ENCODE measurements around the gene SYCP2. TPM values are rescaled to one million over a fixed set of nuclear protein-coding genes. Genes with fewer than 3 reads are reported as not detected.
A peak's percentile ranks its signal among the peaks of the same experiment; 100 is the strongest.
"Not testable (repeated sequence)": the region's sequence is repeated elsewhere in the genome, so short reads cannot be mapped to it uniquely, and the experiment has no call there.

Gene SYCP2
- total and polyA plus RNA-seq, 9 donors: 2.1 to 6.0 (median 3.1) TPM

- WGBS (ENCODE audit: insufficient coverage): 65% methylated on average over 2 of the region's 2 CpGs
Measured at GRCh38 chr20:59961423-59961822, 28.0 kb upstream of the SYCP2 start.

GRCh38 chr20:59958626-59959025 lies 25.2 kb upstream of the SYCP2 start:
- Histone ChIP-seq H3K27ac (ENCODE audit: low read length) (no peak overlapping the region), H3K4me3 (ENCODE audit: low read length) (no peak overlapping the region), H3K27me3 (ENCODE audit: control insufficient read depth, insufficient read depth, low read length) (no peaks in the 10 kb centered on the region), H3K9me3 (replicated peaks; ENCODE audit: control insufficient read depth, low read depth, low read length) (no peaks in the 10 kb centered on the region), H3K36me3 (ENCODE audit: control insufficient read depth, insufficient read depth, low read length) (no peaks in the 10 kb centered on the region), H3K4me1 (ENCODE audit: control insufficient read depth, insufficient read depth, low read length) (no peaks in the 10 kb centered on the region)
- WGBS (ENCODE audit: insufficient coverage): 55% methylated on average over 4 of the region's 4 CpGs
- no peak for DNase-seq

More at GRCh38 chr20:59961423-59961822, 28.0 kb upstream of the SYCP2 start:
- H3K4me3 ChIP-seq (ENCODE audit: low read length): no peak overlapping the region
- no peaks in the 10 kb centered on the region for H3K36me3 ChIP-seq (ENCODE audit: control insufficient read depth, insufficient read depth, low read length)
- H3K9me3 ChIP-seq (replicated peaks; ENCODE audit: control insufficient read depth, low read depth, low read length): no peaks in the 10 kb centered on the region
- no peak overlapping the region for H3K27ac ChIP-seq (ENCODE audit: low read length)
- H3K27me3 ChIP-seq (ENCODE audit: control insufficient read depth, insufficient read depth, low read length): no peaks in the 10 kb centered on the region
- H3K4me1 ChIP-seq (ENCODE audit: control insufficient read depth, insufficient read depth, low read length): no peaks in the 10 kb centered on the region
- no peak for DNase-seq

- DNase-seq: no peak
- no peaks in the 10 kb centered on the region for H3K4me1 ChIP-seq (ENCODE audit: control insufficient read depth, insufficient read depth, low read length)
- no peaks in the 10 kb centered on the region for H3K27me3 ChIP-seq (ENCODE audit: control insufficient read depth, insufficient read depth, low read length)
- H3K27ac ChIP-seq (ENCODE audit: low read length): no peak within 1 kb of the TSS
- no peaks in the 10 kb centered on the region for H3K9me3 ChIP-seq (replicated peaks; ENCODE audit: control insufficient read depth, low read depth, low read length)
- no CpG with 5 or more reads among the region's 5 CpGs for WGBS (ENCODE audit: insufficient coverage)
- no peaks in the 10 kb centered on the region for H3K36me3 ChIP-seq (ENCODE audit: control insufficient read depth, insufficient read depth, low read length)
- no peak within 1 kb of the TSS for H3K4me3 ChIP-seq (ENCODE audit: low read length)
Measured at GRCh38 chr20:59958123-59958522, 24.7 kb upstream of the SYCP2 start, which contains the start of gene CDH26. Gene CDH26, plus strand, starts transcription at chr20:59958423. Its CDS starts 304 bp downstream, at chr20:59958727.

GRCh38 chr20:59957568-59957967 lies 24.1 kb upstream of the SYCP2 start:
- H3K4me1 ChIP-seq (ENCODE audit: control insufficient read depth, insufficient read depth, low read length): not testable (repeated sequence)

GRCh38 chr20:59955131-59955796 lies 21.8 kb upstream of the SYCP2 start:
- no peaks in the 10 kb centered on the region for H3K4me1 ChIP-seq (ENCODE audit: control insufficient read depth, insufficient read depth, low read length)
- no peaks in the 10 kb centered on the region for H3K9me3 ChIP-seq (replicated peaks; ENCODE audit: control insufficient read depth, low read depth, low read length)
- no peak for DNase-seq
- no peaks in the 10 kb centered on the region for H3K27me3 ChIP-seq (ENCODE audit: control insufficient read depth, insufficient read depth, low read length)
- H3K4me3 ChIP-seq (ENCODE audit: low read length): no peak overlapping the region
- no peak overlapping the region for H3K27ac ChIP-seq (ENCODE audit: low read length)
- 69% methylated on average over 3 of the region's 8 CpGs for WGBS (ENCODE audit: insufficient coverage)
- H3K36me3 ChIP-seq (ENCODE audit: control insufficient read depth, insufficient read depth, low read length): no peaks in the 10 kb centered on the region

More at GRCh38 chr20:59957568-59957967, 24.1 kb upstream of the SYCP2 start:
- H3K27ac ChIP-seq (ENCODE audit: low read length); DNase-seq; H3K27me3 ChIP-seq (ENCODE audit: control insufficient read depth, insufficient read depth, low read length); H3K36me3 ChIP-seq (ENCODE audit: control insufficient read depth, insufficient read depth, low read length); H3K4me3 ChIP-seq (ENCODE audit: low read length); H3K9me3 ChIP-seq (replicated peaks; ENCODE audit: control insufficient read depth, low read depth, low read length): not testable (repeated sequence)

GRCh38 chr20:59954718-59955117 lies 21.3 kb upstream of the SYCP2 start:
- 80% methylated on average over 1 of the region's 4 CpGs for WGBS (ENCODE audit: insufficient coverage)
- H3K27me3 ChIP-seq (ENCODE audit: control insufficient read depth, insufficient read depth, low read length): no peaks in the 10 kb centered on the region

GRCh38 chr20:59949911-59950310 lies 16.5 kb upstream of the SYCP2 start:
- H3K27me3 ChIP-seq (ENCODE audit: control insufficient read depth, insufficient read depth, low read length): no peaks in the 10 kb centered on the region
- H3K27ac ChIP-seq (ENCODE audit: low read length): no peak overlapping the region
- DNase-seq: no peak
- H3K4me1 ChIP-seq (ENCODE audit: control insufficient read depth, insufficient read depth, low read length): peaks cover 6% of the 10 kb centered on the region
- no peak overlapping the region for H3K4me3 ChIP-seq (ENCODE audit: low read length)
- no peaks in the 10 kb centered on the region for H3K36me3 ChIP-seq (ENCODE audit: control insufficient read depth, insufficient read depth, low read length)
- WGBS (ENCODE audit: insufficient coverage): no CpG with 5 or more reads among the region's 6 CpGs
- H3K9me3 ChIP-seq (replicated peaks; ENCODE audit: control insufficient read depth, low read depth, low read length): no peaks in the 10 kb centered on the region

More at GRCh38 chr20:59954718-59955117, 21.3 kb upstream of the SYCP2 start:
- no peak overlapping the region for H3K27ac ChIP-seq (ENCODE audit: low read length)
- no peak overlapping the region for H3K4me3 ChIP-seq (ENCODE audit: low read length)
- H3K36me3 ChIP-seq (ENCODE audit: control insufficient read depth, insufficient read depth, low read length): no peaks in the 10 kb centered on the region
- no peaks in the 10 kb centered on the region for H3K9me3 ChIP-seq (replicated peaks; ENCODE audit: control insufficient read depth, low read depth, low read length)
- H3K4me1 ChIP-seq (ENCODE audit: control insufficient read depth, insufficient read depth, low read length): no peaks in the 10 kb centered on the region
- no peak for DNase-seq

GRCh38 chr20:59948828-59949720 lies 15.6 kb upstream of the SYCP2 start:
- peak; percentile 85 for DNase-seq
- Histone ChIP-seq H3K27me3 (ENCODE audit: control insufficient read depth, insufficient read depth, low read length) (no peaks in the 10 kb centered on the region), H3K4me3 (ENCODE audit: low read length) (no peak overlapping the region), H3K27ac (ENCODE audit: low read length) (no peak overlapping the region), H3K9me3 (replicated peaks; ENCODE audit: control insufficient read depth, low read depth, low read length) (no peaks in the 10 kb centered on the region), H3K4me1 (ENCODE audit: control insufficient read depth, insufficient read depth, low read length) (peaks cover 15% of the 10 kb centered on the region), H3K36me3 (ENCODE audit: control insufficient read depth, insufficient read depth, low read length) (peaks cover 8% of the 10 kb centered on the region)
- no CpG with 5 or more reads among the region's 7 CpGs for WGBS (ENCODE audit: insufficient coverage)

GRCh38 chr20:59948212-59948611 lies 14.8 kb upstream of the SYCP2 start:
- Histone ChIP-seq H3K9me3 (replicated peaks; ENCODE audit: control insufficient read depth, low read depth, low read length) (no peaks in the 10 kb centered on the region), H3K36me3 (ENCODE audit: control insufficient read depth, insufficient read depth, low read length) (peaks cover 11% of the 10 kb centered on the region), H3K4me3 (ENCODE audit: low read length) (no peak overlapping the region), H3K27ac (ENCODE audit: low read length) (no peak overlapping the region), H3K27me3 (ENCODE audit: control insufficient read depth, insufficient read depth, low read length) (no peaks in the 10 kb centered on the region), H3K4me1 (ENCODE audit: control insufficient read depth, insufficient read depth, low read length) (peaks cover 18% of the 10 kb centered on the region)
- DNase-seq: no peak
- WGBS (ENCODE audit: insufficient coverage): no CpG with 5 or more reads among the region's 1 CpG

- 92% methylated on average over 5 of the region's 8 CpGs for WGBS (ENCODE audit: insufficient coverage)
- DNase-seq: no peak
- Histone ChIP-seq H3K9me3 (replicated peaks; ENCODE audit: control insufficient read depth, low read depth, low read length) (no peaks in the 10 kb centered on the region), H3K36me3 (ENCODE audit: control insufficient read depth, insufficient read depth, low read length) (peaks cover 11% of the 10 kb centered on the region), H3K27me3 (ENCODE audit: control insufficient read depth, insufficient read depth, low read length) (no peaks in the 10 kb centered on the region), H3K4me1 (ENCODE audit: control insufficient read depth, insufficient read depth, low read length) (peaks cover 18% of the 10 kb centered on the region), H3K4me3 (ENCODE audit: low read length) (no peak overlapping the region), H3K27ac (ENCODE audit: low read length) (no peak overlapping the region)
Measured at GRCh38 chr20:59947376-59947775, 13.9 kb upstream of the SYCP2 start.
